Esophagus muscularis mucosa (tissue), 3 donors: ENCODE measurements around the gene TMEM69.

Experiments
- CTCF ChIP-seq, 3 experiments: fragments of 200-600 bp in 2 of 3; fragments of 450-650 bp in 1 of 3; sonication (generic) in 2 of 3; IDR thresholded peaks; one replicate each; pipeline ENCODE4 v1.5.1; 2017 to 2019; ENCODE audit warnings: antibody characterized with exemption in 3 of 3, mild to moderate bottlenecking in 2 of 3, moderate library complexity in 1 of 3
- POLR2A ChIP-seq: fragments of 450-650 bp; IDR thresholded peaks from one replicate; pipeline ENCODE4 v1.6.1; 2017; ENCODE audit warnings: antibody characterized with exemption, moderate library complexity, mild to moderate bottlenecking, low read depth

GRCh38 chr1:45686288-45687013 lies 1.5 kb upstream of the TMEM69 start, which contains the start of gene GPBP1L1:
- TF ChIP-seq POLR2A (peak; percentile 51), CTCF (IDR thresholded peaks at IDR 0.05) (peak in 1 of 3 experiments; percentile 3)
